ENCODE results near the gene CASP12. TPM values are rescaled to one million over a fixed set of nuclear protein-coding genes. Genes with fewer than 3 reads are reported as not detected.
"Not testable (repeated sequence)": the region's sequence is repeated elsewhere in the genome, so short reads cannot be mapped to it uniquely, and the experiment has no call there.

The CASP12 gene
- total and polyA plus RNA-seq, 9 of the 15 experiments (the other 6 are each of a cell fraction or from before 2014, with no cell fraction given): not detected

DNA sequence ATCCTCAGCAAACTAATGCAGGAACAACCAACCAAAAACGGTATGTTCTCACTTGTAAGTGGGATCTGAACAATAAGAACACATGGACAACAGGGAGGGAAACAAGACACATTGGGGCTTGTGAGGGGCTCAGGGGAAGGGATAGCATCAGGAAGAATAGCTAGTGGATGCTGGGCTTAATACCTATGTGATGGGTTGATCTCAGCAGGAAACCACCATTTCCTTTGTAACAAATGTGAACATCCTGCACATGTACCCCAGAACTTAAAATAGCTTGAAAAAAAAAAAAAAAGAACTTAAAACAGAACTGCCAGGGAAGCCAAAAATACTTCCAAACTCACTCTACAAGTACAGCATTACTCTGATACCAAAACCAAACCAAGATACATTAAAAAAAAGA, 36.3 kb upstream of the CASP12 start (continued):
- TF ChIP-seq ZC3H4 (CRISPR knock-in tag; IDR thresholded peaks at IDR 0.05; ENCODE audit: borderline replicate concordance): no peak
- no peak for TF ChIP-seq PHB2 (IDR thresholded peaks at IDR 0.05; ENCODE audit: low read depth)
- no peak for TF ChIP-seq ETV1 (tag; conservative IDR thresholded peaks at IDR 0.05; ENCODE audit: low read depth)
- TF ChIP-seq MEF2D (tag; conservative IDR thresholded peaks at IDR 0.05; ENCODE audit: low read depth): no peak
- TF ChIP-seq ZNF695 (CRISPR knock-in tag; IDR thresholded peaks at IDR 0.05): no peak
- no peak for TF ChIP-seq RBM25 (IDR thresholded peaks at IDR 0.05; ENCODE audit: low read depth, low read length, severe bottlenecking)
- no peak for TF ChIP-seq ZNF778 (CRISPR knock-in tag; IDR thresholded peaks at IDR 0.05)

DNA sequence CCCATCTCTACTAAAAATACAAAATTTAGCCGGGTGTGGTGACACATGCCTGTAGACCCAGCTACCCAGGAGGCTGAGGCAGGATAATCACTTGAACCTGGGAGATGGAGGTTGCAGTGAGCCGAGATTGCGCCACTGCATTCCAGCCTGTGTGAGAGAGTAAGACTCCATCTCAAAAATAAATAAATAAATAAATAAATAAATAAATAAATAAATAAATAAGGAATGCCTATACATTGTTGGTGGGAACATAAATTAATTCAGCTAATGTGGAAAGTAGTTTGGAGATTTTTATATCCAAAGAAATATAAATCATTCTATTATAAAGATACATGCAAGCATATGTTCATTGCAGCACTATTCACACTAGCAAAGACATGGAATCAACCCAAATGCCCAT, 35.8 kb upstream of the CASP12 start:
- H3K4me3 ChIP-seq; ATAC-seq; POLR2A ChIA-PET; H2AFZ ChIP-seq (ENCODE audit: low read depth, low read length); H3K9ac ChIP-seq (ENCODE audit: insufficient read depth in 1 of 2, low read depth in 2 of 2, low read length in 2 of 2); BruUV-seq (replicated peaks); DNase-seq (ENCODE audit: extremely low read depth in 1 of 4, low spot score in 3 of 4); CTCF ChIA-PET (ENCODE audit: low intra/inter-chr PET ratio); in situ Hi-C loops (cut with MboI); H3K9me1 ChIP-seq (ENCODE audit: control insufficient read depth, insufficient read depth, low read length); H3K79me2 ChIP-seq (ENCODE audit: control insufficient read depth, insufficient read depth, low read length); H3K4me1 ChIP-seq (replicated peaks in 1 of 2; ENCODE audit: control insufficient read depth in 2 of 2, insufficient read depth in 2 of 2, low read length in 2 of 2); H3K36me3 ChIP-seq (ENCODE audit: control insufficient read depth, insufficient read depth, low read length); H4K20me1 ChIP-seq (replicated peaks; ENCODE audit: control insufficient read depth, insufficient read depth, low read length); H3K4me2 ChIP-seq (ENCODE audit: insufficient read depth, low read length); H3K27me3 ChIP-seq (ENCODE audit: control insufficient read depth in 2 of 2, insufficient read depth in 2 of 2, low read length in 2 of 2); FAIRE-seq; H3K27ac ChIP-seq (ENCODE audit: extremely low read depth, low read depth, low read length); H3K9me3 ChIP-seq (replicated peaks; ENCODE audit: control insufficient read depth, insufficient read depth, low read depth, low read length); intact Hi-C loops (cut with micrococcal nuclease): not testable (repeated sequence)
- WGBS (ENCODE audit: insufficient coverage, low coverage, missing lambda C conversion rate): 0% methylated on average over 3 of the region's 3 CpGs
